HepG2 (cell line): ENCODE results near the gene LRRC8D. TPM values are rescaled to one million over a fixed set of nuclear protein-coding genes. Genes with fewer than 3 reads are reported as not detected.

ENCODE experiments used
- ARID5B ChIP-seq: IDR thresholded peaks from 2 replicates; pipeline ENCODE4 v1.4.0; 2020; ENCODE audit warnings: mild to moderate bottlenecking, missing genetic modification reagents
- ATF7-NPFF ChIP-seq: sonication (generic); formaldehyde crosslinking; IDR thresholded peaks from 2 replicates; pipeline ENCODE4 v1.8.1; 2023; ENCODE audit warnings: mild to moderate bottlenecking, low read depth, missing genetic modification reagents, moderate library complexity
- CHCHD3 ChIP-seq: sonication (generic); formaldehyde crosslinking; IDR thresholded peaks from 2 replicates; pipeline ENCODE4 v1.8.0; 2022; ENCODE audit warnings: mild to moderate bottlenecking, missing genetic modification reagents, moderate library complexity
- FOXA1 ChIP-seq, 2 experiments: fragments of 450-650 bp in 1 of 2; sonication (generic) in 1 of 2; formaldehyde crosslinking in 1 of 2; IDR thresholded peaks; 2 replicates each; pipeline versions ENCODE4 v1.4.0 to v1.6.1; 2016 to 2020; ENCODE audit warnings: missing genetic modification reagents in 1 of 2
- FOXP4 ChIP-seq: sonication (generic); formaldehyde crosslinking; IDR thresholded peaks from 2 replicates; pipeline ENCODE4 v1.4.0; 2020; ENCODE audit warnings: missing genetic modification reagents
- HMG20A ChIP-seq: IDR thresholded peaks from 2 replicates; pipeline ENCODE4 v1.6.1; 2016; ENCODE audit warnings: borderline replicate concordance
- KDM1A ChIP-seq: IDR thresholded peaks from 2 replicates; pipeline ENCODE4 v1.6.1; 2016; ENCODE audit warnings: missing compliant biosample characterization
- MIXL1 ChIP-seq: IDR thresholded peaks from 2 replicates; pipeline ENCODE4 v1.6.1; 2016
- NFE2L2 ChIP-seq: fragments of 150-350 bp; IDR thresholded peaks from 2 replicates; pipeline ENCODE4 v1.6.1; 2014; ENCODE audit warnings: low read length
- NR2F1 ChIP-seq, 2 experiments: fragments of 450-650 bp in 1 of 2; formaldehyde crosslinking in 1 of 2; IDR thresholded peaks; 2 replicates each; pipeline versions ENCODE4 v1.5.0 to v1.6.1; 2016 to 2020; ENCODE audit warnings: mild to moderate bottlenecking in 1 of 2, missing compliant biosample characterization in 1 of 2, missing genetic modification reagents in 1 of 2, moderate library complexity in 1 of 2
- NR2F2 ChIP-seq: IDR thresholded peaks from 2 replicates; pipeline ENCODE4 v1.6.1; 2012; ENCODE audit warnings: low read depth, inconsistent platforms, borderline replicate concordance
- PPARG ChIP-seq: conservative IDR thresholded peaks from 2 replicates; pipeline ENCODE4 v1.6.1; 2016; ENCODE audit warnings: missing biosample characterization, missing genetic modification reagents
- ZBTB43 ChIP-seq: sonication (generic); formaldehyde crosslinking; conservative IDR thresholded peaks from 2 replicates; pipeline ENCODE4 v1.4.0; 2020; ENCODE audit warnings: missing genetic modification reagents
- ZBTB7B ChIP-seq: sonication (generic); formaldehyde crosslinking; IDR thresholded peaks from 2 replicates; pipeline ENCODE4 v1.4.0; 2020; ENCODE audit warnings: missing genetic modification reagents
- ZFP36 ChIP-seq: fragments of 150-350 bp; IDR thresholded peaks from 2 replicates; pipeline ENCODE4 v1.6.1; 2018; ENCODE audit warnings: borderline replicate concordance, low read length, low read depth; ENCODE audit not compliant: partially characterized antibody
- ZFP82 ChIP-seq: sonication (generic); formaldehyde crosslinking; IDR thresholded peaks from 2 replicates; pipeline ENCODE4 v1.5.1; 2020; ENCODE audit warnings: mild to moderate bottlenecking, missing genetic modification reagents, borderline replicate concordance
- ZNF180 ChIP-seq: sonication (generic); formaldehyde crosslinking; IDR thresholded peaks from 2 replicates; pipeline ENCODE4 v1.4.0; 2020; ENCODE audit warnings: low read depth, missing genetic modification reagents, borderline replicate concordance
- ZNF484 ChIP-seq: sonication (generic); formaldehyde crosslinking; IDR thresholded peaks from 2 replicates; pipeline ENCODE4 v1.5.1; 2020; ENCODE audit warnings: mild to moderate bottlenecking, low read depth, missing genetic modification reagents, borderline replicate concordance
- ZNF564 ChIP-seq: sonication (generic); formaldehyde crosslinking; IDR thresholded peaks from 2 replicates; pipeline ENCODE4 v1.8.1; 2023; ENCODE audit warnings: mild to moderate bottlenecking, missing genetic modification reagents
- ZNF577 ChIP-seq: sonication (generic); formaldehyde crosslinking; IDR thresholded peaks from 2 replicates; pipeline ENCODE4 v1.4.0; 2020; ENCODE audit warnings: mild to moderate bottlenecking, low read depth, missing genetic modification reagents, borderline replicate concordance
- ZNF652 ChIP-seq: IDR thresholded peaks from 2 replicates; pipeline ENCODE4 v1.6.1; 2016; ENCODE audit warnings: low read depth, borderline replicate concordance
- ZNF672 ChIP-seq: sonication (generic); formaldehyde crosslinking; IDR thresholded peaks from 2 replicates; pipeline ENCODE4 v1.8.1; 2022; ENCODE audit warnings: missing genetic modification reagents
- polyA plus RNA-seq, 8 experiments: library from polyadenylated mRNA; depleted of rRNA in 3 of 8; stranded (reverse) in 7 of 8; unstranded in 1 of 8; fragments of >200 nt; fragmentation: Illumina TruSeq in 4 of 8; extraction: Trizol in 4 of 8; gene quantifications; 2 replicates each; pipeline versions ENCODE4 v1.2.1 to v1.2.3, GENCODE V29; 2011 to 2016; ENCODE audit warnings: low read depth in 4 of 8, missing spikeins in 1 of 8, mixed read lengths in 1 of 8; ENCODE audit not compliant: insufficient read depth in 1 of 8
- total RNA-seq, 5 experiments: library from RNA; depleted of rRNA; stranded (reverse); fragments of >200 nt; fragmentation: Illumina TruSeq; extraction: Trizol; gene quantifications; 2 replicates each; pipeline ENCODE4 v1.2.3, GENCODE V29; 2016; ENCODE audit warnings: low read depth in 1 of 5
- TF ChIP-seq, protein P1 (sequence below): sonication (generic); formaldehyde crosslinking; IDR thresholded peaks from 2 replicates; pipeline ENCODE4 v1.4.0; 2020; ENCODE audit warnings: mild to moderate bottlenecking, missing genetic modification reagents
- TF ChIP-seq, protein P2 (sequence below): IDR thresholded peaks from 2 replicates; pipeline ENCODE4 v1.6.1; 2016; ENCODE audit warnings: low read depth, borderline replicate concordance

The LRRC8D gene
- total and polyA plus RNA-seq, 2 of the 13 experiments (the other 11 are each of a cell fraction or from before 2014, with no cell fraction given): 29.9 to 45.5 TPM

GRCh38 chr1:89870998-89871397 is 50.2 kb downstream of the LRRC8D start (continued):
- peak; percentile 86 for TF ChIP-seq FOXP4
- peak in 1 of 2 experiments; percentile 49; a peak in 2 of 4 replicates for TF ChIP-seq NR2F1 (CRISPR knock-in tag; IDR thresholded peaks at IDR 0.05)
- no peak for TF ChIP-seq ZBTB43
- no peak for TF ChIP-seq NFE2L2
- TF ChIP-seq ZNF484: no peak
- TF ChIP-seq ZNF672 (CRISPR knock-in tag): no peak
- TF ChIP-seq PPARG (CRISPR knock-in tag): peak; percentile 53; the same call in 1 of the 2 replicates
- no peak for TF ChIP-seq ZFP36
- TF ChIP-seq, protein P1, sequence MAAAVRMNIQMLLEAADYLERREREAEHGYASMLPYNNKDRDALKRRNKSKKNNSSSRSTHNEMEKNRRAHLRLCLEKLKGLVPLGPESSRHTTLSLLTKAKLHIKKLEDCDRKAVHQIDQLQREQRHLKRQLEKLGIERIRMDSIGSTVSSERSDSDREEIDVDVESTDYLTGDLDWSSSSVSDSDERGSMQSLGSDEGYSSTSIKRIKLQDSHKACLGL (CRISPR knock-in tag): no peak
- peak; percentile 72 for TF ChIP-seq ARID5B (CRISPR knock-in tag)
- no peak for TF ChIP-seq ZFP82 (CRISPR knock-in tag)
- TF ChIP-seq NR2F2: peak; percentile 90
- peak; percentile 91 for TF ChIP-seq ZNF652
- no peak for TF ChIP-seq FOXA1 (IDR thresholded peaks at IDR 0.05)
- TF ChIP-seq FOXA1 (CRISPR knock-in tag; IDR thresholded peaks at IDR 0.05): peak; percentile 57
- TF ChIP-seq ATF7-NPFF (CRISPR knock-in tag): no peak
- TF ChIP-seq, protein P2, sequence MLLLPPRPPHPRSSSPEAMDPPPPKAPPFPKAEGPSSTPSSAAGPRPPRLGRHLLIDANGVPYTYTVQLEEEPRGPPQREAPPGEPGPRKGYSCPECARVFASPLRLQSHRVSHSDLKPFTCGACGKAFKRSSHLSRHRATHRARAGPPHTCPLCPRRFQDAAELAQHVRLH (CRISPR knock-in tag): no peak
- TF ChIP-seq HMG20A: peak; percentile 68; the same call in 1 of the 2 replicates
- TF ChIP-seq ZNF180 (CRISPR knock-in tag): no peak
- TF ChIP-seq ZNF577: no peak
- no peak for TF ChIP-seq KDM1A (CRISPR knock-in tag)
- no peak for TF ChIP-seq CHCHD3 (CRISPR knock-in tag)
- TF ChIP-seq ZBTB7B (CRISPR knock-in tag): no peak
- no peak for TF ChIP-seq ZNF564 (CRISPR knock-in tag)
- 0 out of 2 replicates have a peak, but pooled peaks have one; percentile 10 for TF ChIP-seq MIXL1 (CRISPR knock-in tag)
